Subcutaneous abdominal adipose tissue (tissue), 5 donors: ENCODE data around the gene PI4KA.
"Not testable (repeated sequence)": the region's sequence is repeated elsewhere in the genome, so short reads cannot be mapped to it uniquely, and the experiment has no call there.

Experiments used
- H3K27ac ChIP-seq: one replicate; pipeline ENCODE4 v1.7.0; 2013; ENCODE audit warnings: low read depth, mild to moderate bottlenecking, inconsistent platforms, low read length, moderate library complexity
- H3K27me3 ChIP-seq, 5 donors: one replicate each; pipeline ENCODE4 v1.7.0; 2013; ENCODE audit warnings: low read length in 5 of 5, inconsistent platforms in 1 of 5; ENCODE audit not compliant: control insufficient read depth in 5 of 5, insufficient read depth in 4 of 5
- H3K36me3 ChIP-seq, 5 donors: one replicate each; pipeline ENCODE4 v1.7.0; 2013; ENCODE audit warnings: low read length in 5 of 5; ENCODE audit not compliant: control insufficient read depth in 5 of 5, insufficient read depth in 5 of 5
- H3K4me1 ChIP-seq, 5 donors: one replicate each; pipeline ENCODE4 v1.7.0; 2013; ENCODE audit warnings: low read length in 5 of 5, mild to moderate bottlenecking in 3 of 5, moderate library complexity in 1 of 5; ENCODE audit not compliant: control insufficient read depth in 5 of 5, insufficient read depth in 5 of 5
- H3K4me3 ChIP-seq, 5 donors: one replicate each; pipeline ENCODE4 v1.7.0; 2013; ENCODE audit warnings: low read length in 5 of 5, low read depth in 1 of 5
- H3K9ac ChIP-seq, 5 donors: one replicate each; pipeline ENCODE4 v1.7.0; 2013; ENCODE audit warnings: low read length in 5 of 5, mild to moderate bottlenecking in 4 of 5, moderate library complexity in 3 of 5
- H3K9me3 ChIP-seq, 5 donors: one replicate each; pipeline ENCODE4 v1.7.0; 2013; ENCODE audit warnings: low read length in 5 of 5; ENCODE audit not compliant: control insufficient read depth in 5 of 5
- donor health status: healthy.
- donor health status: healthy.
- donor health status: healthy.
- donor health status: healthy.
- donor health status: healthy.

Gene PI4KA

GRCh38 chr22:20744456-20744855 is 114.2 kb downstream of the PI4KA start:
- Histone ChIP-seq H3K4me3 (no peak overlapping the region), H3K36me3 (peaks cover 13 to 83% (median 71%) of the 10 kb centered on the region in 5 donors), H3K4me1 (peaks cover 0 to 4% (median 0%) of the 10 kb centered on the region in 5 donors), H3K27me3 (no peaks in the 10 kb centered on the region), H3K27ac (no peak overlapping the region), H3K9ac (no peak overlapping the region), H3K9me3 (peaks cover 0 to 6% (median 2%) of the 10 kb centered on the region in 5 donors)

GRCh38 chr22:20742764-20743163 is 115.8 kb downstream of the PI4KA start:
- Histone ChIP-seq H3K36me3 (peaks cover 13 to 75% (median 63%) of the 10 kb centered on the region in 5 donors), H3K9me3 (peaks cover 0 to 6% (median 2%) of the 10 kb centered on the region in 5 donors), H3K4me1 (peaks cover 0 to 5% (median 5%) of the 10 kb centered on the region in 5 donors), H3K27me3 (no peaks in the 10 kb centered on the region), H3K9ac (no peak overlapping the region), H3K4me3 (no peak overlapping the region), H3K27ac (no peak overlapping the region)

- peaks cover 13 to 68% (median 55%) of the 10 kb centered on the region in 5 donors for H3K36me3 ChIP-seq
- H3K27me3 ChIP-seq: no peaks in the 10 kb centered on the region
- no peak overlapping the region for H3K4me3 ChIP-seq
- peaks cover 0 to 5% (median 5%) of the 10 kb centered on the region in 5 donors for H3K4me1 ChIP-seq
- H3K27ac ChIP-seq: no peak overlapping the region
- H3K9me3 ChIP-seq: peaks cover 0 to 6% (median 2%) of the 10 kb centered on the region in 5 donors
- no peak overlapping the region for H3K9ac ChIP-seq
These were observed 116.7 kb downstream of the PI4KA start for GRCh38 chr22:20741634-20742581.

GRCh38 chr22:20741008-20741633 is 117.5 kb downstream of the PI4KA start:
- no peak overlapping the region for H3K9ac ChIP-seq
- peaks cover 0 to 5% (median 5%) of the 10 kb centered on the region in 5 donors for H3K4me1 ChIP-seq
- H3K27ac ChIP-seq: no peak overlapping the region
- H3K36me3 ChIP-seq: peaks cover 13 to 68% (median 50%) of the 10 kb centered on the region in 5 donors
- H3K27me3 ChIP-seq: no peaks in the 10 kb centered on the region
- peaks cover 0 to 6% (median 2%) of the 10 kb centered on the region in 5 donors for H3K9me3 ChIP-seq
- no peak overlapping the region for H3K4me3 ChIP-seq

GRCh38 chr22:20740222-20740951 is 118.2 kb downstream of the PI4KA start:
- peaks cover 0 to 9% (median 5%) of the 10 kb centered on the region in 5 donors for H3K4me1 ChIP-seq
- peaks cover 0 to 6% (median 2%) of the 10 kb centered on the region in 5 donors for H3K9me3 ChIP-seq
- no peaks in the 10 kb centered on the region for H3K27me3 ChIP-seq
- H3K4me3 ChIP-seq: no peak overlapping the region
- no peak overlapping the region for H3K9ac ChIP-seq
- H3K36me3 ChIP-seq: peaks cover 13 to 64% (median 48%) of the 10 kb centered on the region in 5 donors
- no peak overlapping the region for H3K27ac ChIP-seq

GRCh38 chr22:20738394-20739089 is 120.1 kb downstream of the PI4KA start:
- H3K27ac ChIP-seq: no peak overlapping the region
- no peaks in the 10 kb centered on the region for H3K27me3 ChIP-seq
- H3K9ac ChIP-seq: no peak overlapping the region
- peaks cover 0 to 6% (median 2%) of the 10 kb centered on the region in 5 donors for H3K9me3 ChIP-seq
- peaks cover 10 to 46% (median 33%) of the 10 kb centered on the region in 5 donors for H3K36me3 ChIP-seq
- peaks cover 0 to 9% (median 5%) of the 10 kb centered on the region in 5 donors for H3K4me1 ChIP-seq
- H3K4me3 ChIP-seq: no peak overlapping the region

GRCh38 chr22:20736891-20737290 is 121.7 kb downstream of the PI4KA start:
- not testable (repeated sequence) for H3K27me3 ChIP-seq, H3K4me3 ChIP-seq, H3K9me3 ChIP-seq, H3K4me1 ChIP-seq, H3K9ac ChIP-seq, H3K27ac ChIP-seq
- H3K36me3 ChIP-seq: peaks cover 10 to 40% (median 30%) of the 10 kb centered on the region in 5 donors

- H3K9ac ChIP-seq, H3K4me1 ChIP-seq, H3K27ac ChIP-seq, H3K9me3 ChIP-seq, H3K27me3 ChIP-seq, H3K4me3 ChIP-seq: not testable (repeated sequence)
- H3K36me3 ChIP-seq: peaks cover 6 to 34% (median 17%) of the 10 kb centered on the region in 5 donors
These were observed 123.1 kb downstream of the PI4KA start for GRCh38 chr22:20735356-20736162.

- H3K9ac ChIP-seq, H3K4me1 ChIP-seq, H3K27me3 ChIP-seq, H3K9me3 ChIP-seq, H3K27ac ChIP-seq, H3K4me3 ChIP-seq: not testable (repeated sequence)
- peaks cover 0 to 50% (median 34%) of the 10 kb centered on the region in 5 donors for H3K36me3 ChIP-seq
These were observed 126.2 kb downstream of the PI4KA start for GRCh38 chr22:20732431-20732830.
